GM12875 (cell line): ENCODE results near the gene SNX30.

Experiments used
- H3K4me3 ChIP-seq: one replicate; pipeline ENCODE4 v1.5.1; 2011; ENCODE audit warnings: low read depth, low read length, control low read depth
- CTCF ChIP-seq: IDR thresholded peaks from 2 replicates; pipeline ENCODE4 v1.5.1; 2011; ENCODE audit warnings: low read depth, mild to moderate bottlenecking, control low read depth, inconsistent platforms, low read length, moderate library complexity, borderline replicate concordance; ENCODE audit not compliant: insufficient read depth

Gene SNX30

GRCh38 chr9:112867275-112867991 is 116.9 kb downstream of the SNX30 start:
- no peak overlapping the region for H3K4me3 ChIP-seq
- no peak for TF ChIP-seq CTCF

GRCh38 chr9:112868461-112868860 is 117.9 kb downstream of the SNX30 start:
- H3K4me3 ChIP-seq = no peak overlapping the region
- no peak for TF ChIP-seq CTCF

- TF ChIP-seq CTCF = no peak
- H3K4me3 ChIP-seq = no peak overlapping the region
These were observed 118.5 kb downstream of the SNX30 start for GRCh38 chr9:112869041-112869529.

GRCh38 chr9:112869917-112870316 is 119.4 kb downstream of the SNX30 start:
- TF ChIP-seq CTCF = no peak
- H3K4me3 ChIP-seq = no peak overlapping the region

GRCh38 chr9:112870556-112870955 is 120.0 kb downstream of the SNX30 start:
- no peak for TF ChIP-seq CTCF
- H3K4me3 ChIP-seq = no peak overlapping the region

- no peak for TF ChIP-seq CTCF
- no peak overlapping the region for H3K4me3 ChIP-seq
These were observed 121.5 kb downstream of the SNX30 start for GRCh38 chr9:112872019-112872418.

GRCh38 chr9:112873773-112874405 is 123.3 kb downstream of the SNX30 start:
- H3K4me3 ChIP-seq = no peak overlapping the region
- TF ChIP-seq CTCF = no peak
